HG03342 (cell line): ENCODE measurements around the gene NPAS3.

ENCODE experiments used
- ATAC-seq: cut with Tn5 transposase; IDR thresholded peaks from one replicate; pipeline ENCODE4 v1.9.1; 2021; ENCODE audit warnings: mild to moderate bottlenecking, moderate library complexity; ENCODE audit not compliant: unreplicated experiment

Gene NPAS3

GRCh38 chr14:33163109-33163508 lies 224.4 kb downstream of the NPAS3 start:
- no peak for ATAC-seq

DNA sequence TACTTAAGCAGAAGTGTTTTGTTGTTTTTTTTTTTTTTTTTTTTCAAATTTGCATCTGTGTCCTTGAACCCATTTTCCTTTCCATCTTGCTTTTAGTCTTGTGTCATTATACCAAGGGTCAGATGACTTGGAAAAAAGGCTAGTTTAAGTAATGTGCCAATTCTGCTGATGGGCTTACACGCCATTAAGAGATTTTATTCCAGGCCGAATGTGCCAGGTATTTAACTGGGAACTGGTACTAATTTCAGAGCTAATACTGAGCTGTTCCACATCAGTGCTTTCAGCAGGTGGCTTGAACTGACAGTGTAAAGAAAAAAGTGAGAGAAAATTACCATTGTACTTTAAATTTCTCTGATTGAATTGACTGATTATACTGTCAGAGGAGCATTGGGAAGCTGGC lies 224.9 kb downstream of the NPAS3 start:
- ATAC-seq: no peak

- no peak for ATAC-seq
Measured at GRCh38 chr14:33165144-33165925, 226.7 kb downstream of the NPAS3 start.

DNA sequence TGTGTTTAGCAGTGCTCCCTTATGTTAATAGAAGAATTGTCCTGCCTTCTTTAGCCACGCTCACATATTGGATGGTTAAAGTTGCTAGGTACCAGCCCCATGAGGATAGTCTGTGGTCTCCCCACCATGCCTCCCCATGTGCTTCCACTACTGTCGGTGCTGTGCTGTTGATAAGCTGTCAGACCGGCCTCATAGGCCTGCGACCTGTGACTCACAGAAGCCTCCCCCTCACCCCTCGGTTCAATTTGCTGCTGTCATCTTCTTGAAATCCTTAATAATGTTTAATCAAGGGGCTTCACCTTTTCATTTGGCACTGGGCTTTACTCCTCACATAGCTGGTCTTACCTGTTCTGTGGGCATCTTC lies 227.2 kb downstream of the NPAS3 start:
- no peak for ATAC-seq

DNA sequence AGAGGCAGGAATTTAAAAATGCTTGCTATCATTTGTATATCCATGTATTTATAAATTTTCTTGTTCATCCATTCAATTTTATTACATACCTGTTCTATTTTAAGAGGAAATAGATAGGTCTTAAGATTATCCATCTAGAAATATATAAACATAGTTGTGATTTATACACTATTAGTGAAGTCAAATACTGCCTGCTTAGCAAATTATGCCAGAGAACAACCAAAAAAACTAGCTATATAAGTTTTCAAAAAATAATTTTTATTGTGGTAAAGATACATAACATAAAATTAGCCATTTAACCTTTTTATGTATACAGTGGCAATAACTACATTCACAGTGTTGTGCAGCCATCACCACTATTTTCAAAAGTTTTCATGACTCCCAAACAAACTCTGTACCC lies 237.3 kb downstream of the NPAS3 start:
- no peak for ATAC-seq

DNA sequence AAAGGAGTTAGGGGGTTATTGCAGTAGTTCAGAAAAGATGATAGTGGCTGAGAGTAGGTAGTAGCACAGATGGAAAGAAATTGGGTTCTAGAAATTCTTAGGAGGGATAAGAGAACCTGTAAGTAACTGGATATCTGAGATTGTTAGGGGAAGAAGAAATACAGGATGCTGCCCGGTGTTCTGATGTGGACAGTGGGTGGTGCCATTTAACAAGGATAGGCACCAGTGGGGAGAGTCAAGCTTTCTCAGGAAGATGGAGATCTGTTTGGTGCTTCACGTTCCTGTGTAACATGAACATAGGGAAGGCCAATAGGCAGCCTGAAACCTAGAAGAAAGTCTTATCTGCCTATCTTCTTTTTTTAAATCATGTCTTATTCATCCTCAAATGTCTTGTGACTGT lies 245.9 kb downstream of the NPAS3 start:
- no peak for ATAC-seq

DNA sequence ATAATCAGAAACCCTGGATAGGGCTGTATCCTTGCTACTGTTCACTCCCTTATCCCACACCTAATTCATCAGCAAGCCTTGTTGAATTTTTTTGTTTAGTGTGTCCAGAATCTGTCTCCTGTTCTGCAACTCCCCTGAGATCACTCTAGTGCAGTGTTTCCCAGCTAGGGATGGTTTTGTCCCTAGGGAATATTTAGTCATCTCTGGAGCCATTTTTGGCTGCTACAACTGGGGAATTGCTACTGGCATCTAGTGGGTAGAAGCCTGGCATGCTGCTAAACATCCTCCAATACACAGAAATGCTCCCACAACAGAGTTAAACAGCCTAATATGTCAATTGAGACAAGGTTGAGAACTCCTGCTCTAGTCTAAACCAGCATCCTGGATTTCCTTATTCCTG lies 248.0 kb downstream of the NPAS3 start:
- no peak for ATAC-seq

DNA sequence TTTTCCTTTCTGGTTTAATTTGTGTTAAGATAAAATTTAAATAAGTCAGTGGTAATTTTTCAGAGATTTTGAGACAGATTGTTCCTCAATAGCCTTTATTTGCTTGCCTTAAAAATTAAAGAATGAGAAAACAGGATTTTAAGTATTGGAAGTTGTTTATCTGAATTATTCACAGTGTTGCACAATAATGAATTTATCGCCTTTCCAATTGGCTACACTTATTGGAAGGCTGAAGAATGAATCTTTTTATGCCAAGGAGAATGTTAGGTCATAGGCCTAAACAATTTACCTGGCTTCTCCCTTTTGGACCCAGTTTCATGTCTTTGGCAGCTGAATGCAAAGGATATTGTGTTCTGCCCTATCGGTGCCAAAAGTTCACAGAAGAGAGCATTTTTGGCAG lies 250.2 kb downstream of the NPAS3 start:
- no peak for ATAC-seq

DNA sequence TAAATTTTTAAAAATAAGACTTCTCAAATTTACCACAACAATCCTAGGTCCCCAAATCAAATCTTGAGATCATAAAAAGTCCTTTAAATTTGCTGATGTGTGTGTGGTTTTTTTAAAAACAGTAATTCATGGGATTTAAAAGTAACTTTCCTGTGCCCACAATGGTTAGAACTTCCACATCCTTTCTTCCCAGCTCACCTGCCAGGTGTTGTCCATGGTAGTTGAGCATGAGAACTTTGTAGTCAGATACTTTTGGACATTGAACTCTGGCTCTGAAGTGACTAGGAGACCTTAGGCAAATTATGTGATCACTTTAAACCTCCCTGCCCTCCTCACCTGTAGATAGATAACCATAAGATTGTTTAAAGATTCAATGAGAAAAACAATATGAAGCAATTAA lies 253.2 kb downstream of the NPAS3 start:
- ATAC-seq: no peak

DNA sequence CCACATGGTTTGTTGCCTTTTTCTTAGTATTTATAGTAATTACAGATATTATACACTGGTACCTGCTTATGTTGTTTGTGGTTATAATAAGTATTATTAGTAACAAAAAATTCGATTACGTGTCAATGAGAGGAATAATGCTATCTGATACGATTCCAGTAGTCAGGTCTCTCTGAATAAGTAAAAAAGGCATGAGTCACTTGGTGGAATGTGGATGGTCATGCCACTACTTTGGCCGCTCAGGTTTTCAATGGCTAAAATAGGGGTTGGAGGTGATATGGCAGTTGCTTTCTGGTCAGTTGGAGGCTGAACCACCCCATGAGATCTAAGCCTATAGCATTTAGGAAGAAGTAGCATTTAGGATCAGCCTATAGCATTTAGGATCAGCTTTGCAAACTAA lies 255.9 kb downstream of the NPAS3 start:
- no peak for ATAC-seq

DNA sequence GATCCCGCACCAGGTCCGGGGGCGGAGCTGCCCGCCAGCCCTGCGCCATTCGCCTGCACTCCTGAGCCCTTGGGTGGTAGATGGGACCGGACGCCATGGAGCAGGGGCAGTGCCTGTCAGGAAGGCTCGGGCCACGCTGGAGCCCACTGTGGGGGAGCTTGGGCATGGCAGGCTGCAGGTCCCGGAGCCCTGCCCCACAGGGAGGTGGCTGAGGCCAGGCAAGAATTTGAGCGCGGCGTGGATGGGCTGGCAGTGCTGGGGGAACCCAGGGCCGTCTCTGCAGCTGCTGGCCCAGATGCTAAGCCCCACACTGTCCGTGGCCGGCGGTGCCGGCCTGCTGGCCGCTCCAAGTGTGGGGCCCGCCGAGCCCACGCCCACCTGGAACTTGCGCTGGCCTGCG lies 260.0 kb downstream of the NPAS3 start:
- no peak for ATAC-seq

GRCh38 chr14:33201116-33201515 lies 262.4 kb downstream of the NPAS3 start:
- ATAC-seq: no peak

DNA sequence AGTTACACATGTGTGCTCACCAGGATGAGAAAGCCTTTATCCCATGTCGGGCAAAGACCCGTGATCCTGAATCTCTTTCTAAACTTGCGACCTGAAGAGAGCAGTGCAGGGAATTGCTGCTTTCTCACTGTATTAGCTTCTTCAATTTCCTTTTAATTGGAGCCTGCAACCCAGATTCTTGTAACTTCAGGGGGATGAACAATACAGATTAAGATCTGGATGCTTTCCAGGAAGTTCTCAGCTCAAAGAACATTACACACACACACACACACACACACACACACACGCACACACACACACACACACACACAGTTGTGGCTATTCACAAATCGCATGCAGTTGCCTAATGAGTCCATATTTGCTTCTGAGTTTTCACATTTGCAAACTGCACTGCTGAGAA lies 268.3 kb downstream of the NPAS3 start:
- no peak for ATAC-seq

DNA sequence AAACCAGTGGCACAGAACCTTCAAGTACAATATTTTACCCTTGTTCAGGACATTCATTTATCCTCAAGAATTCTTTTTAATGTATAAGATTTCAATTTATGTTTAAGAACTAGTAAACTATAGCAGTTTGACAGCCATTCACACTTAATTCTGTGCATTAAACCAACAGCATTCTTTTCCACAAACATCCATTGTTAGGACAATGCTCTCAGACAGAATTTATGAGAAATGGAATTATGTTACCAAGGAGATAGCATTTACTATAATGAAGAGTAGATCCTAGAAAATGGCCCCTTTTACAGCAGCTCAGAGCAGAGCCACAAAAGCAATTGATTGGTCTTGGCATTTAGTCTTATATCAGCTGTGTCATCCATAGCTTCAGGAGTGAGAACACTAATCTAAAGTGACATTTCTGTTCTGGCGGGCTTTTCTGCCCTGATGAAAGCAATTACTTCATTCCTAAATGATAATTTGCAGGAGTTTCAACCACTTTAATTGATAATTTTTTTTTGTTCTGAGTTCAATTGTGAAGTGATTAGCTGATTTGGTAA lies 268.9 kb downstream of the NPAS3 start:
- ATAC-seq: no peak

- ATAC-seq: no peak
Measured at GRCh38 chr14:33210311-33210710, 271.6 kb downstream of the NPAS3 start.

DNA sequence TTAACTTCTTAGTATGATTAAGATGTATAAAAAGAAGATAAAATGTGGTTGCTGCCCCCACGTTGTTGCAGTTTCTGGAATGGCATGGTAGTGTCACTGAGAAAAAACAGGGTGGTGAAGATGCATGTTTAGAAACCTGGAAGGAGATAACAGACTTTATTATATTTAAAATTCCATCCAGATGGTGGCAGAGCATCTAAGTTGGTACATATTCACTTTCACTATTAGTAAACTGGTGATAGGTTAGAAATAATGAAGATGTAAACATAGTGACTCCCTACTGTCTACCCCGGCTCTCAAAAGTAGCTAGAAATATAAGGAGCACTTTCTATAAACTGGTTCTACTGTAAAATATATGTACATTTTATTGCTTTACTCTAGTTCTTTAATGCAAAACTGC lies 279.3 kb downstream of the NPAS3 start:
- ATAC-seq: no peak

DNA sequence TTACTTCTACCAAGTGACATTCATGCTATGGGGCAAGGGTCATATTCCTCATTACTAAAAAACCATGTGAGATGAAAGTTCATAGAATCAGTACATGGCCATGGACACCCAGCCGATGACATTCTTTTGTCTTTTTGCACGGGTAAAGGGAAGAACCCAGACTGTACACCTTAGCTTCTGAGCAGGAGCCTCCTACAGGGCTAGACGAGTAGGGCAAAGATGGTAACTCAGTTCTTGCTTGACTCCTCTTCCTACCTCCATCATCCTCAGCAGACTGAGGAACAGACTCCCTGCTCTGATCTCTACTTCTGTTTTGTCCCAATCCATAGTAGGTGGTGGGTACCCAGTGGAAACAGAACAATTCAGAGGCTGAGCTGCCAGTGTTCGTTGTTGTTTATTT lies 281.3 kb downstream of the NPAS3 start:
- ATAC-seq: no peak

- no peak for ATAC-seq
Measured at GRCh38 chr14:33229269-33229929, 290.7 kb downstream of the NPAS3 start.

DNA sequence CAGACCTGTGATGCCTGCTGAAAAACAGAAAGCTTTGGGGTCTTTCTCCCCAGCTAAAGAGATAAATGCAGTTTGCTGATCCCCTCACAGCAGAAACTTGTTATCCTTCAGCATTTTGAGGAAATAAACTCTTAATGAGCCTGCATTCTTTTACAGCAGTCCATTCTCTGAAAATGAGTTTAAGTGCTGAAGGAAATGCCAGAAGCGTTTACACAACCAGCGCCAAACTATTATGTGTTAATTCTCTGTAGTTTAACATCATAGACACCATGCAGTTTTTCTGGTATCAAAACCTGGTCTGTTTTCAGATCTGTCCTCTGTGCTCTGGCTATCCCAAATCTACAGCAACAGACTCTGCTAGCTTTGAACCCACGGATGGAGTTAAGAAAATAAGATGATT lies 291.3 kb downstream of the NPAS3 start:
- ATAC-seq: no peak

GRCh38 chr14:33232031-33232430 lies 293.4 kb downstream of the NPAS3 start:
- ATAC-seq: no peak

- no peak for ATAC-seq
Measured at GRCh38 chr14:33237115-33237740, 298.5 kb downstream of the NPAS3 start.

GRCh38 chr14:33239465-33239864 lies 300.8 kb downstream of the NPAS3 start:
- no peak for ATAC-seq
